GM12801 (cell line): ENCODE results near the gene SERINC1.

Source experiments
- CTCF ChIP-seq: IDR thresholded peaks from one replicate; pipeline ENCODE4 v1.5.1; 2011; ENCODE audit warnings: control low read depth; ENCODE audit not compliant: insufficient read length; ENCODE audit errors: extremely low read depth

Gene SERINC1

GRCh38 chr6:122484760-122485159 lies 13.2 kb upstream of the SERINC1 start:
- TF ChIP-seq CTCF = no peak

GRCh38 chr6:122482750-122483080 lies 11.1 kb upstream of the SERINC1 start:
- TF ChIP-seq CTCF = no peak

- no peak for TF ChIP-seq CTCF
Measured at GRCh38 chr6:122476131-122476530, 4.5 kb upstream of the SERINC1 start.

GRCh38 chr6:122472022-122472340 lies 374 bp upstream of the SERINC1 start:
- no peak for TF ChIP-seq CTCF

GRCh38 chr6:122461885-122462284 lies 9.7 kb downstream of the SERINC1 start:
- no peak for TF ChIP-seq CTCF

- no peak for TF ChIP-seq CTCF
Measured at GRCh38 chr6:122459240-122459639, 12.4 kb downstream of the SERINC1 start.

GRCh38 chr6:122458087-122458486 lies 13.5 kb downstream of the SERINC1 start:
- TF ChIP-seq CTCF = no peak

- no peak for TF ChIP-seq CTCF
Measured at GRCh38 chr6:122454673-122455072, 16.9 kb downstream of the SERINC1 start.
